Peyer's patch (tissue), 4 donors: Measurements from ENCODE around the gene TRAPPC12.

ENCODE experiments used
- POLR2A ChIP-seq, 2 donors: fragments of 450-650 bp; IDR thresholded peaks; one replicate each; pipeline ENCODE4 v1.5.1; 2017; ENCODE audit warnings: antibody characterized with exemption in 2 of 2, mild to moderate bottlenecking in 2 of 2, moderate library complexity in 2 of 2
- TF ChIP-seq, protein P1 (sequence below), 6 experiments: fragments of 450-650 bp in 4 of 6; fragments of 200-600 bp in 2 of 6; sonication (generic) in 1 of 6; IDR thresholded peaks; one replicate each; pipeline ENCODE4 v1.5.1; 2017 to 2019; ENCODE audit warnings: antibody characterized with exemption in 6 of 6, mild to moderate bottlenecking in 3 of 6, moderate library complexity in 1 of 6

DNA sequence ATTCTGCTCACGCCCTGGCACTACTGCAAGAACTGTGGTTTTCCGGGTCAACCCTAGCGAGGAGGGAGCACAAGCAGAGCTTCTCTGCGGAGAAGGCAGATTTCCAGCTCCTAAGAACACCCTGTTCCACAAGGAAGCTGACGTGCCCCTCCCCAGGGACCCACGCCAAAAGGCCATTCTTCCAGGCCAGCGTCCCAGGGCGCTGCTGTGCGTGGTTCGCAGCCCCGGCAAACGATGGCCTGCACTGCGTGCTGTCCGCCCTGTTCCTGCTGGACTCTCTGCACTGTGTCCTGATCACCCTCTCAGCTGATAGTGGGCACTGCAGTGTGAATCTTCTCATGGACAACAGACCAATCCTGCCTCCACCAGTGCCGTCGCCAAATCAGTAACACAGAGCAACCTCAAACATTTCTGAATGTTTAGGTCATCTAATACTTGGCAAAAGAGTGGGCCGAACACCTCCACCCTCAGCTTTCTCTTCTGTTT is 90.7 kb downstream of the TRAPPC12 start:
- TF ChIP-seq, protein P1, sequence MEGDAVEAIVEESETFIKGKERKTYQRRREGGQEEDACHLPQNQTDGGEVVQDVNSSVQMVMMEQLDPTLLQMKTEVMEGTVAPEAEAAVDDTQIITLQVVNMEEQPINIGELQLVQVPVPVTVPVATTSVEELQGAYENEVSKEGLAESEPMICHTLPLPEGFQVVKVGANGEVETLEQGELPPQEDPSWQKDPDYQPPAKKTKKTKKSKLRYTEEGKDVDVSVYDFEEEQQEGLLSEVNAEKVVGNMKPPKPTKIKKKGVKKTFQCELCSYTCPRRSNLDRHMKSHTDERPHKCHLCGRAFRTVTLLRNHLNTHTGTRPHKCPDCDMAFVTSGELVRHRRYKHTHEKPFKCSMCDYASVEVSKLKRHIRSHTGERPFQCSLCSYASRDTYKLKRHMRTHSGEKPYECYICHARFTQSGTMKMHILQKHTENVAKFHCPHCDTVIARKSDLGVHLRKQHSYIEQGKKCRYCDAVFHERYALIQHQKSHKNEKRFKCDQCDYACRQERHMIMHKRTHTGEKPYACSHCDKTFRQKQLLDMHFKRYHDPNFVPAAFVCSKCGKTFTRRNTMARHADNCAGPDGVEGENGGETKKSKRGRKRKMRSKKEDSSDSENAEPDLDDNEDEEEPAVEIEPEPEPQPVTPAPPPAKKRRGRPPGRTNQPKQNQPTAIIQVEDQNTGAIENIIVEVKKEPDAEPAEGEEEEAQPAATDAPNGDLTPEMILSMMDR (IDR thresholded peaks at IDR 0.05) = no peak
- no peak for TF ChIP-seq POLR2A (IDR thresholded peaks at IDR 0.05)
